HepG2 (cell line): Measurements from ENCODE around the gene CPAMD8. TPM values are rescaled to one million over a fixed set of nuclear protein-coding genes. Genes with fewer than 3 reads are reported as not detected.

Source experiments
- ATF1 ChIP-seq: IDR thresholded peaks from 2 replicates; pipeline ENCODE4 v1.6.1; 2016; ENCODE audit warnings: mild to moderate bottlenecking, control low read depth
- BCL3 ChIP-seq: sonication (generic); formaldehyde crosslinking; IDR thresholded peaks from 2 replicates; pipeline ENCODE4 v1.5.1; 2020; ENCODE audit warnings: mild to moderate bottlenecking, missing genetic modification reagents, moderate library complexity
- GLI4 ChIP-seq: sonication (generic); formaldehyde crosslinking; IDR thresholded peaks from 2 replicates; pipeline ENCODE4 v1.5.1; 2020; ENCODE audit warnings: missing genetic modification reagents, mild to moderate bottlenecking, moderate library complexity, borderline replicate concordance
- HMGXB4 ChIP-seq, 2 experiments: sonication (generic) in 1 of 2; formaldehyde crosslinking in 1 of 2; IDR thresholded peaks; 2 replicates each; pipeline versions ENCODE4 v1.4.0 to v1.6.1; 2018 to 2020; ENCODE audit warnings: missing genetic modification reagents in 2 of 2, borderline replicate concordance in 1 of 2, low read depth in 1 of 2, mild to moderate bottlenecking in 1 of 2, missing biosample characterization in 1 of 2
- KDM3A ChIP-seq: IDR thresholded peaks from 2 replicates; pipeline ENCODE4 v1.6.1; 2018; ENCODE audit warnings: low read depth, missing compliant biosample characterization
- MIER2 ChIP-seq: IDR thresholded peaks from 2 replicates; pipeline ENCODE4 v1.6.1; 2016; ENCODE audit warnings: missing biosample characterization, missing genetic modification reagents
- NFE2L1 ChIP-seq: sonication (generic); formaldehyde crosslinking; IDR thresholded peaks from 2 replicates; pipeline ENCODE4 v1.4.0; 2020; ENCODE audit warnings: missing genetic modification reagents, mild to moderate bottlenecking, borderline replicate concordance
- REPIN1 ChIP-seq: sonication (generic); formaldehyde crosslinking; IDR thresholded peaks from 2 replicates; pipeline ENCODE4 v1.8.0; 2022; ENCODE audit warnings: missing genetic modification reagents, low read depth, mild to moderate bottlenecking, borderline replicate concordance
- SAFB2 ChIP-seq: sonication (generic); formaldehyde crosslinking; IDR thresholded peaks from 2 replicates; pipeline ENCODE4 v1.5.1; 2020; ENCODE audit warnings: missing genetic modification reagents, low read depth, mild to moderate bottlenecking, borderline replicate concordance
- SRSF1 ChIP-seq: fragments of 200-400 bp; formaldehyde crosslinking; optimal IDR thresholded peaks from 2 replicates; pipeline ENCODE3; 2017; ENCODE audit warnings: mild to moderate bottlenecking, low read depth, low read length, moderate library complexity
- TCF7L2 ChIP-seq: IDR thresholded peaks from 2 replicates; pipeline ENCODE4 v1.6.1; 2011; ENCODE audit warnings: mild to moderate bottlenecking, low read depth, low read length, moderate library complexity
- TRIM22 ChIP-seq: fragments of 450-650 bp; IDR thresholded peaks from 2 replicates; pipeline ENCODE4 v1.6.1; 2017
- ZNF160 ChIP-seq: sonication (generic); formaldehyde crosslinking; IDR thresholded peaks from 2 replicates; pipeline ENCODE4 v1.8.0; 2022; ENCODE audit warnings: mild to moderate bottlenecking, inconsistent platforms, missing genetic modification reagents
- ZNF30 ChIP-seq: sonication (generic); formaldehyde crosslinking; IDR thresholded peaks from 2 replicates; pipeline ENCODE4 v1.5.0; 2020; ENCODE audit warnings: mild to moderate bottlenecking, missing genetic modification reagents
- ZNF574 ChIP-seq: sonication (generic); formaldehyde crosslinking; IDR thresholded peaks from 2 replicates; pipeline ENCODE4 v1.4.0; 2020; ENCODE audit warnings: missing genetic modification reagents
- ZNF589 ChIP-seq: sonication (generic); formaldehyde crosslinking; conservative IDR thresholded peaks from 2 replicates; pipeline ENCODE4 v1.8.0; 2022; ENCODE audit warnings: mild to moderate bottlenecking, moderate library complexity, missing genetic modification reagents
- ZNF605 ChIP-seq: sonication (generic); formaldehyde crosslinking; IDR thresholded peaks from 2 replicates; pipeline ENCODE4 v1.8.0; 2022; ENCODE audit warnings: mild to moderate bottlenecking, missing genetic modification reagents
- ZNF670 ChIP-seq: sonication (generic); formaldehyde crosslinking; IDR thresholded peaks from 2 replicates; pipeline ENCODE4 v1.8.0; 2022; ENCODE audit warnings: mild to moderate bottlenecking, missing genetic modification reagents, borderline replicate concordance
- polyA plus RNA-seq, 8 experiments: library from polyadenylated mRNA; depleted of rRNA in 3 of 8; stranded (reverse) in 7 of 8; unstranded in 1 of 8; fragments of >200 nt; fragmentation: Illumina TruSeq in 4 of 8; extraction: Trizol in 4 of 8; gene quantifications; 2 replicates each; pipeline versions ENCODE4 v1.2.1 to v1.2.3, GENCODE V29; 2011 to 2016; ENCODE audit warnings: low read depth in 4 of 8, missing spikeins in 1 of 8, mixed read lengths in 1 of 8; ENCODE audit not compliant: insufficient read depth in 1 of 8
- total RNA-seq, 5 experiments: library from RNA; depleted of rRNA; stranded (reverse); fragments of >200 nt; fragmentation: Illumina TruSeq; extraction: Trizol; gene quantifications; 2 replicates each; pipeline ENCODE4 v1.2.3, GENCODE V29; 2016; ENCODE audit warnings: low read depth in 1 of 5
- TF ChIP-seq, protein P1 (sequence below): sonication (generic); formaldehyde crosslinking; IDR thresholded peaks from 2 replicates; pipeline ENCODE4 v1.8.0; 2022; ENCODE audit warnings: mild to moderate bottlenecking, missing genetic modification reagents, borderline replicate concordance

Gene CPAMD8
- total and polyA plus RNA-seq, 2 of the 13 experiments (the other 11 are each of a cell fraction or from before 2014, with no cell fraction given), result 0.29 to 0.34 TPM

DNA sequence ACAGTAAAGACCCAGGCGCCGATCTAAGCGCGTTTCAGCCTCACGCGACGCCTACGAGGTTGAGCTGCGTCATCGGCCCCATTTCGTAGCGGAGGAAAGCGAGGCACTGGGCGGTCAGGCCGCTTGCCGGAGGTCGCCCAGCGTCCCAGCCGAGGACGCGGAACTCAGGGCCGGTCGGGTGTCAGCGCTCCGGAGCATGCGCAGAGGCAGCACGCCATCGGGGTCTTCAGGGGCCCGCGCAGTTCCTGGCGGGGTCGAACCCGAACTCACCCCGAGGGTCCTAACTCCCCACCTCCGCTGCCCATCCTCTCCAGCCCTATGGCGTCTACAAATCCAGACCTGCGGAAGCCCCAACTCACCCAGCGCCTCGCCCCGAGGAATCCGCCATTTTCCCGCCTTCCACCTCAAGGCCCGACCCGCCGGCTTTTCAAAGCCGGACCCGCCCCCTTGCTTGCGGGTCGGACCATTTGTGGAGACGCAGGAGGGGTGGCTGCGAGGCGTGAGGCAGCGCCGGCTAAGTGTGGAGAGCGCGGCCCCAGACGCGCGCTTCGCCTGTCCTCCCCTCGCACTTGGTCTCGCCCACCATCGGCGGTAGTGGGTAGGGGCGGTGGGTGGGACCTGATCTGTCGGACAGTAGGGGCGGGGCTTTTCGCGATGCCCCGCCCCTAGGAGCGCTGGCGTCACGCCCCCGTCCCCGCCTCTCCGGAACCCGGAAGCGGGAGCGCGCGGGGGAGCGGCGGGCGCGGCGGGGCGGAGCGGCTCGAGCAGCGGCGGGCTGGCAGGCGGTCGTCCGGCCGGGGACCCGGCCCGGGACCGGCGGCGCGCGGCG is 48.6 kb upstream of the CPAMD8 start, which contains the start of the genes HAUS8 and MYO9B (continued):
- TF ChIP-seq, protein P1, sequence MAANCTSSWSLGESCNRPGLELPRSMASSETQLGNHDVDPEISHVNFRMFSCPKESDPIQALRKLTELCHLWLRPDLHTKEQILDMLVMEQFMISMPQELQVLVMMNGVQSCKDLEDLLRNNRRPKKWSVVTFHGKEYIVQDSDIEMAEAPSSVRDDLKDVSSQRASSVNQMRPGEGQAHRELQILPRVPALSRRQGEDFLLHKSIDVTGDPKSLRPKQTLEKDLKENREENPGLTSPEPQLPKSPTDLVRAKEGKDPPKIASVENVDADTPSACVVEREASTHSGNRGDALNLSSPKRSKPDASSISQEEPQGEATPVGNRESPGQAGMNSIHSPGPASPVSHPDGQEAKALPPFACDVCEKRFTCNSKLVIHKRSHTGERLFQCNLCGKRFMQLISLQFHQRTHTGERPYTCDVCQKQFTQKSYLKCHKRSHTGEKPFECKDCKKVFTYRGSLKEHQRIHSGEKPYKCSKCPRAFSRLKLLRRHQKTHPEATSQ (CRISPR knock-in tag), result 0 out of 2 replicates have a peak, but pooled peaks have one; percentile 15
- TF ChIP-seq ZNF589, result no peak; the same call in 1 of the 2 replicates
- no peak; the same call in 1 of the 2 replicates for TF ChIP-seq BCL3 (CRISPR knock-in tag)
- no peak for TF ChIP-seq SRSF1
- 0 out of 2 replicates have a peak, but pooled peaks have one; percentile 66 for TF ChIP-seq ZNF160 (CRISPR knock-in tag)
- TF ChIP-seq ZNF574, result peak; percentile 72; the same call in 1 of the 2 replicates
- TF ChIP-seq REPIN1 (CRISPR knock-in tag), result peak; percentile 65; the same call in 1 of the 2 replicates
- TF ChIP-seq TRIM22, result no peak
- no peak for TF ChIP-seq NFE2L1 (CRISPR knock-in tag)
- no peak for TF ChIP-seq KDM3A (CRISPR knock-in tag)
- no peak; the same call in 1 of the 2 replicates for TF ChIP-seq SAFB2 (CRISPR knock-in tag)
- TF ChIP-seq TCF7L2, result no peak
- TF ChIP-seq ZNF605 (CRISPR knock-in tag), result peak; percentile 93
- peak; percentile 49 to 64 for TF ChIP-seq HMGXB4 (CRISPR knock-in tag; IDR thresholded peaks at IDR 0.05; ENCODE audit: borderline replicate concordance in 1 of 2, low read depth in 1 of 2)
- peak; percentile 74 for TF ChIP-seq ATF1 (CRISPR knock-in tag)
- 0 out of 2 replicates have a peak, but pooled peaks have one; percentile 17 for TF ChIP-seq GLI4 (CRISPR knock-in tag)
- no peak for TF ChIP-seq MIER2 (CRISPR knock-in tag)
- no peak for TF ChIP-seq ZNF30 (CRISPR knock-in tag)
- peak; percentile 90 for TF ChIP-seq ZNF670 (CRISPR knock-in tag)
